ENCODE data around the gene TMCO6. TPM values are rescaled to one million over a fixed set of nuclear protein-coding genes. Genes with fewer than 3 reads are reported as not detected.
"Not testable (repeated sequence)": the region's sequence is repeated elsewhere in the genome, so short reads cannot be mapped to it uniquely, and the experiment has no call there.

TMCO6 gene
- total and polyA plus RNA-seq, 2 experiments from 2014 or later: 18.7 to 19.9 TPM

DNA sequence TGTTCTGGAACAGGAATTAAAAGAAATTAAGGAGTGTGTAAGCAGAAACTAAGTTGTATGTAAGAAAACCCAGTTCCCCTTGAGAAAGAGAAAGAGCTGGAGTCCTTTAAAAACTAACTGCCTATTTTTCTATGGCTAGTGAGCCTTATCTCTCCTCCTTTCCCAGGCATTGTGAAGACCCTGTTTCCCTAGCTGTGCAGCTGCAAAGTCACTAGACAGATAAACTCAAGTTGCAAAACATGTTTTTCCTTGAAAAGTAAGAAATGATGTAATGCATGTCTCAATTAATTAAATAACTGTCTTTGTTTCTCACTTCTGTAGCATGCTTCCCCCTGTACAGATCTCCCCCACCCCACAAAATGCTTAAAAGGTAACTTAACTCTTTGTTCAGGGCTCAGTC lies 16.2 kb upstream of the TMCO6 start:
- not testable (repeated sequence) for H3K36me3 ChIP-seq (ENCODE audit: insufficient read depth); H3F3A ChIP-seq (replicated peaks; ENCODE audit: low read depth); H4K20me1 ChIP-seq (replicated peaks; ENCODE audit: insufficient read depth); H3K4me3 Mint-ChIP-seq; H2AFZ ChIP-seq; H3K27me3 Mint-ChIP-seq (ENCODE audit: insufficient read depth, low read depth, poor library complexity); H3K36me3 Mint-ChIP-seq (ENCODE audit: low read depth); H3K4me3 ChIP-seq; H3K27ac ChIP-seq (ENCODE audit: low read depth); DNase-seq (ENCODE audit: low spot score); H3K79me2 ChIP-seq (replicated peaks; ENCODE audit: insufficient read depth); H3K4me2 ChIP-seq; H3K4me1 ChIP-seq (ENCODE audit: insufficient read depth); ATAC-seq; H3K27me3 ChIP-seq (ENCODE audit: insufficient read depth); H3K9me2 ChIP-seq (ENCODE audit: insufficient read depth); H3K27ac Mint-ChIP-seq; H3K4me1 Mint-ChIP-seq
- peaks cover 72% of the 10 kb centered on the region for H3K9me3 Mint-ChIP-seq

- not testable (repeated sequence) for ATAC-seq; H4K20me1 ChIP-seq (replicated peaks; ENCODE audit: insufficient read depth); H3K4me2 ChIP-seq; H3K27ac Mint-ChIP-seq; H3K36me3 ChIP-seq (ENCODE audit: insufficient read depth); H2AFZ ChIP-seq; H3K27me3 Mint-ChIP-seq (ENCODE audit: insufficient read depth, low read depth, poor library complexity); H3K27ac ChIP-seq (ENCODE audit: low read depth); DNase-seq (ENCODE audit: low spot score); H3F3A ChIP-seq (replicated peaks; ENCODE audit: low read depth); H3K79me2 ChIP-seq (replicated peaks; ENCODE audit: insufficient read depth); H3K9me2 ChIP-seq (ENCODE audit: insufficient read depth); H3K4me3 Mint-ChIP-seq; H3K27me3 ChIP-seq (ENCODE audit: insufficient read depth); H3K4me1 ChIP-seq (ENCODE audit: insufficient read depth); H3K4me1 Mint-ChIP-seq; H3K4me3 ChIP-seq
- peaks cover 72% of the 10 kb centered on the region for H3K9me3 Mint-ChIP-seq
- peaks cover 12% of the 10 kb centered on the region for H3K36me3 Mint-ChIP-seq (ENCODE audit: low read depth)
These were observed 14.4 kb upstream of the TMCO6 start for GRCh38 chr5:140624886-140625285.

GRCh38 chr5:140627972-140628371 lies 11.3 kb upstream of the TMCO6 start:
- H3K4me1 ChIP-seq (ENCODE audit: insufficient read depth): no peaks in the 10 kb centered on the region
- Mint-ChIP-seq H3K4me3 (no peak overlapping the region), H3K36me3 (ENCODE audit: low read depth) (peaks cover 16% of the 10 kb centered on the region)
- TF ChIP-seq NANOG (IDR thresholded peaks at IDR 0.05; ENCODE audit: borderline replicate concordance) (no peak), STAT1 (IDR thresholded peaks at IDR 0.05; ENCODE audit: unreplicated experiment) (no peak), CTCF (conservative IDR thresholded peaks at IDR 0.05; ENCODE audit: low read depth in 2 of 2) (no peak), ETS1 (IDR thresholded peaks at IDR 0.05) (no peak), POLR2AphosphoS5 (IDR thresholded peaks at IDR 0.05; ENCODE audit: low read depth) (no peak), EZH2phosphoT487 (IDR thresholded peaks at IDR 0.05; ENCODE audit: unreplicated experiment) (no peak), ZNF331 (CRISPR knock-in tag; IDR thresholded peaks at IDR 0.05; ENCODE audit: low read depth) (no peak), ZNF114 (CRISPR knock-in tag; IDR thresholded peaks at IDR 0.05) (no peak), CREB1 (CRISPR knock-in tag; IDR thresholded peaks at IDR 0.05; ENCODE audit: low read depth) (no peak)

More at GRCh38 chr5:140627972-140628371, 11.3 kb upstream of the TMCO6 start:
- Mint-ChIP-seq H3K9me3 (peaks cover 60% of the 10 kb centered on the region), H3K27ac (no peak overlapping the region), H3K27me3 (ENCODE audit: insufficient read depth, low read depth, poor library complexity) (peaks cover 19% of the 10 kb centered on the region), H3K4me1 (no peaks in the 10 kb centered on the region)
- H3K4me3 ChIP-seq: no peak overlapping the region
- DNase-seq (ENCODE audit: low spot score) (peak; percentile 23), ATAC-seq (no peak)
- peaks cover 26% of the 10 kb centered on the region for H3K27me3 ChIP-seq (ENCODE audit: insufficient read depth)
- H3K79me2 ChIP-seq (replicated peaks; ENCODE audit: insufficient read depth): no peaks in the 10 kb centered on the region
- H3K4me2 ChIP-seq: no peak overlapping the region
- H2AFZ ChIP-seq: no peak overlapping the region
- H4K20me1 ChIP-seq (replicated peaks; ENCODE audit: insufficient read depth): no peaks in the 10 kb centered on the region
- H3K9me2 ChIP-seq (ENCODE audit: insufficient read depth): no peaks in the 10 kb centered on the region
- H3K27ac ChIP-seq (ENCODE audit: low read depth): no peak overlapping the region
- peaks cover 6% of the 10 kb centered on the region; the same call in 1 of the 2 replicates for H3K36me3 ChIP-seq (ENCODE audit: insufficient read depth)
- H3F3A ChIP-seq (replicated peaks; ENCODE audit: low read depth): no peaks in the 10 kb centered on the region

Data from GM23338 (cell line).